Activated CD4-positive, alpha-beta T cell treated with anti-CD3 and anti-CD28 coated beads for 24 hours (primary cell): ENCODE data around the gene C2orf42.
"Not testable (repeated sequence)": the region's sequence is repeated elsewhere in the genome, so short reads cannot be mapped to it uniquely, and the experiment has no call there.

Experiments used
- DNase-seq, 2 donors: peaks; one replicate each; pipeline ENCODE4 v3.0.0-alpha.2; 2020; ENCODE audit warnings: low read depth in 2 of 2

Gene C2orf42

DNA sequence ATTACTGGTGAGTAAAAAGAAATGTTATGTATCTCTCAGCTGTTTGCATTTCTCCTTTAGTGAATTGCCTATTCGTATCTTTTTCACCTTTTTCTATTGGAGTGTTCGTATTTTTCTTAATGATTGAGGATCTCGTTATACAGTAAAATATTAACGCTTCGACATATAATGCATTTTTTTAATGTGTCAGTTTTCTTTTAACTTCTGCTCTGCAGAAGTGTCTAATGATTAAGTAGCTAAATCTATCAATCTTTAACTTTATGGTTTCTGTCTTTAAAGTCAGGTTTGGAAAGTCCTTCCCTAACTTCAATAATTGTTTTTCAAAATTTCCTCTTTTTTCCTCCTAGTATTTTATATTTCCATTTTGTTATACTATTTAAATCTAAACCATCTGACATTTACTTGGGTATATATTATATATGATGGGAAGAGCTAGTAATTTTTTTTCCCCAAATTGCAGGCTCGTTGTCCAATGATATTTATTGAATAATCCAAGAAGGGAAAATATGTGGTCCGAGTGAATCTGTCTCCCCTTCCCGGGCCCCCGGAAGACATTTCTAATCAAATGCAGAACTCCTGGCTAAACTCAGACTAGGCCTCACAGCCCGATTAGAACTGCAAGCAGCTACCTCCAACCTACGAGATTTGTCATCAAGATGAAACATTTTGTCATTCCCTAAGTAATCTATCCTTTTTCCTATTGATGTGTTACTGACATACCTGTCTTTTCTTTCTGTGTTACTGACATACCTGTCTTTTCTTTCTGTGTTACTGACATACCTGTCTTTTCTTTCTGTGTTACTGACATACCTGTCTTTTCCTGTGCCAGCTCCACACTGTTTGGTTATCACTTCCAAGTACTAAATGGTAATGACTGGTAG lies 86.3 kb downstream of the C2orf42 start:
- DNase-seq = no peak

GRCh38 chr2:70103531-70104061 lies 87.2 kb downstream of the C2orf42 start:
- no peak for DNase-seq

DNA sequence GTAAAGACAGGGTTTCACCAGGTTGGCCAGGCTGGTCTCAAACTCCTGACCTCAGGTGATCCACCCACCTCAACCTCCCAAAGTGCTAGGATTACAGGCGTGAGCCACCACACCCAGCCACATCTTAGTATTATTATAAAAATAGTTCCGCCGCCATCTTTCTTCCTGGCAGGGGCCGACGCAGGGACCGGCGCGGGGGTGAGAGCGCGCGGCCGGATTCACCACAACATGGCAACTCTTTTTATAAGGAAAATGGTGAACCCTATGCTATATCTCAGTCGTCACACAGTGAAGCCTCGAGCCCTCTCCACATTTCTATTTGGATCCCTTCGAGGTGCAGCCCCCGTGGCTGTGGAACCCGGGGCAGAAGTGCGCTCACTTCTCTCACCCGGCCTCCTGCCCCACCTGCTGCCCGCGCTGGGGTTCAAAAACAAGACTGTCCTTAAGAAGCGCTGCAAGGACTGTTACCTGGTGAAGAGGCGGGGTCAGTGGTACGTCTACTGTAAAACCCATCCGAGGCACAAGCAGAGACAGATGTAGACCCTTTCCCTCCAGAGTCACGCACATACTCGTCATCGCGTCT lies 88.4 kb downstream of the C2orf42 start:
- DNase-seq = not testable (repeated sequence)

DNA sequence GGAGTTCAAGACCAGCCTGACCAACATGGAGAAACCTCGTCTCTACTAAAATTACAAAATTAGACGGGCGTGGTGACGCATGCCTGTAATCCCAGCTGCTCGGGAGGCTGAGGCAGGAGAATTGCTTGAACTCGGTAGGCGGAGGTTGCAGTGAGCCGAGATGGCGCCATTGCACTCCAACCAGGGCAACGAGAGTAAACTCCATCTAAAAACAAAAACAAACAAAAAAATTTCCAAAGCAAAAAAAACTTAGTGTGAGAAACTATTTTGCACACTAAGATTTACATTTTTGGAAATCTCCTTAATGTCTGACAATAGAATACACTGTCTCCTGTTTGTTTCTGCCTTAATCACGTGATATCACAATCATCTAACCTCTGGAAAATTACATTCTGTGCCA lies 89.1 kb downstream of the C2orf42 start:
- DNase-seq = not testable (repeated sequence)

GRCh38 chr2:70101174-70101573 lies 89.6 kb downstream of the C2orf42 start:
- DNase-seq = no peak
